Glutamatergic neuron (in vitro differentiated cells): ENCODE data around the gene LNP1. TPM values are rescaled to one million over a fixed set of nuclear protein-coding genes. Genes with fewer than 3 reads are reported as not detected.

Experiments used
- DNase-seq: peaks from one replicate; pipeline ENCODE4 v3.0.0; 2022
- H3K27ac Mint-ChIP-seq: one replicate; pipeline ENCODE4 v1.8.0; 2020; ENCODE audit warnings: mild to moderate bottlenecking, mixed read lengths, inconsistent platforms; ENCODE audit not compliant: unreplicated experiment
- H3K27me3 Mint-ChIP-seq: one replicate; pipeline ENCODE4 v1.8.0; 2020; ENCODE audit warnings: mild to moderate bottlenecking, moderate library complexity, mixed read lengths, inconsistent platforms; ENCODE audit not compliant: unreplicated experiment
- H3K36me3 Mint-ChIP-seq: one replicate; pipeline ENCODE4 v1.8.0; 2020; ENCODE audit warnings: mild to moderate bottlenecking, mixed read lengths, inconsistent platforms; ENCODE audit not compliant: unreplicated experiment
- H3K4me1 Mint-ChIP-seq: one replicate; pipeline ENCODE4 v1.8.0; 2020; ENCODE audit warnings: mild to moderate bottlenecking, low read depth, mixed read lengths, inconsistent platforms; ENCODE audit not compliant: unreplicated experiment
- H3K4me3 Mint-ChIP-seq: one replicate; pipeline ENCODE4 v1.8.0; 2020; ENCODE audit warnings: mild to moderate bottlenecking, mixed read lengths, inconsistent platforms; ENCODE audit not compliant: unreplicated experiment
- H3K9me3 Mint-ChIP-seq: one replicate; pipeline ENCODE4 v1.8.0; 2020; ENCODE audit warnings: mild to moderate bottlenecking, moderate library complexity, mixed read lengths, inconsistent platforms; ENCODE audit not compliant: unreplicated experiment
- CTCF ChIP-seq: fragments of 200-600 bp; sonication (generic); IDR thresholded peaks from one replicate; pipeline ENCODE4 v1.5.0; 2021; ENCODE audit not compliant: partially characterized antibody, unreplicated experiment
- total RNA-seq: library from RNA; stranded (reverse); fragmentation: NEBNext Ultra II Directional; extraction: Animal tissue kit (Norgen Biotek cat#: 25700); gene quantifications from one replicate; pipeline ENCODE4 v1.2.1, GENCODE V29; 2021; ENCODE audit not compliant: unreplicated experiment

LNP1 gene
- total RNA-seq, 1 donor from 2014 or later, result 2.0 TPM

- H3K9me3 Mint-ChIP-seq, result no peaks in the 10 kb centered on the region
- no peak overlapping the region for H3K4me3 Mint-ChIP-seq
- peaks cover 14% of the 10 kb centered on the region for H3K36me3 Mint-ChIP-seq
- peaks cover 4% of the 10 kb centered on the region for H3K4me1 Mint-ChIP-seq
- no peak for DNase-seq
- H3K27me3 Mint-ChIP-seq, result no peaks in the 10 kb centered on the region
- no peak for TF ChIP-seq CTCF
- H3K27ac Mint-ChIP-seq, result no peak overlapping the region
Measured at GRCh38 chr3:100411091-100411982, 10.0 kb downstream of the LNP1 start.

- DNase-seq, result no peak
- Mint-ChIP-seq H3K9me3 (no peaks in the 10 kb centered on the region), H3K27ac (no peak overlapping the region), H3K4me3 (no peak overlapping the region), H3K27me3 (no peaks in the 10 kb centered on the region), H3K36me3 (peaks cover 2% of the 10 kb centered on the region), H3K4me1 (peaks cover 4% of the 10 kb centered on the region)
- TF ChIP-seq CTCF, result no peak
Measured at GRCh38 chr3:100412912-100413590, 11.7 kb downstream of the LNP1 start.

- Mint-ChIP-seq H3K27me3 (no peaks in the 10 kb centered on the region), H3K4me1 (peaks cover 4% of the 10 kb centered on the region), H3K9me3 (no peaks in the 10 kb centered on the region), H3K4me3 (no peak overlapping the region), H3K27ac (no peak overlapping the region), H3K36me3 (no peaks in the 10 kb centered on the region)
- DNase-seq, result no peak
- TF ChIP-seq CTCF, result no peak
Measured at GRCh38 chr3:100413613-100414012, 12.3 kb downstream of the LNP1 start.

DNA sequence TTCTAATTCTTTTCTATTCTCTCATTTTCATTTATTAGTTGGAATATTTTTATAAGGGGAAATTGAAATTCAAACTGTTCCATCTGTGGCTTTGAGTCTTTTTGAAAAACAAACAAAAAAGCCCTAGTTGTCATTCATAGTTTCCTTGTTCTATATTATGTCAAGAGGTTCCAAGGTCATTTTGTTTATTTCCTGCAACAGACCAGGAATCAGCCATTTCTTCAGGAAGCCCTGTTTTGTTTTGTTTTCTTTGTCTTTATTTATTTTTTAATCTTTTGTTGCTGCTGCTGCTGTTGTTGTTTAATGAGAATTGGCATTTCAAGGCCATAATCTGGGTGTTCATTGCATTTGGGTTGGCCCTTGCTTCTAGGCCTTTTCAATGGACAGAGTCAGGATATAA is 14.8 kb downstream of the LNP1 start:
- no peak overlapping the region for H3K27ac Mint-ChIP-seq
- no peak overlapping the region for H3K4me3 Mint-ChIP-seq
- peaks cover 4% of the 10 kb centered on the region for H3K4me1 Mint-ChIP-seq
- no peaks in the 10 kb centered on the region for H3K27me3 Mint-ChIP-seq
- no peak for TF ChIP-seq CTCF
- H3K36me3 Mint-ChIP-seq, result no peaks in the 10 kb centered on the region
- H3K9me3 Mint-ChIP-seq, result no peaks in the 10 kb centered on the region
- no peak for DNase-seq

- no peaks in the 10 kb centered on the region for H3K36me3 Mint-ChIP-seq
- no peaks in the 10 kb centered on the region for H3K9me3 Mint-ChIP-seq
- no peak for DNase-seq
- no peak for TF ChIP-seq CTCF
- H3K4me1 Mint-ChIP-seq, result peaks cover 4% of the 10 kb centered on the region
- H3K27me3 Mint-ChIP-seq, result no peaks in the 10 kb centered on the region
- H3K27ac Mint-ChIP-seq, result no peak overlapping the region
- no peak overlapping the region for H3K4me3 Mint-ChIP-seq
Measured at GRCh38 chr3:100416863-100417262, 15.5 kb downstream of the LNP1 start.
